NCI-H187 (cell line): ENCODE measurements around the gene NRG4.
"Not testable (repeated sequence)": the region's sequence is repeated elsewhere in the genome, so short reads cannot be mapped to it uniquely, and the experiment has no call there.

Experiments used
- DNase-seq, 2 experiments: peaks; one replicate each; lab custom pipeline; 2025; lab: John Stamatoyannopoulos, UW

Gene NRG4

DNA sequence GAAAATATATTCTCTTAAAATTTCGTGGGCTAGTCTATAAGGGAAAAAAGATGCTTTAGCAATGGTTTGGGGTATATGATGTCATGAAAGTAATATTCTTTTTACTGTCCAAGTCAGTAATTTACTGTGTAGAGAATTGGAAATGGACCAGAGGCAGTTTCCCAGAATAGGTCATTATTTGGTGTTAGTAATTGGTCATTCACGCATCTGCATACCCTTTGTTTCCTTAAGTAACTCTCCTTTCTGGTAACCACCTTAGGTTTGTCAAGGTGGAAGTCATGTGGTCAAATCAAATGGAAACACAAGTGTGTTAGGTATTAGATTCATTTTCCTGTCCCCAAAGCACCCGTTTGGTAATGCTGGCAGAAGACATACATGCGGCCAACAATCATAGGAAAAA, 84.6 kb downstream of the NRG4 start:
- DNase-seq, result no peak

DNA sequence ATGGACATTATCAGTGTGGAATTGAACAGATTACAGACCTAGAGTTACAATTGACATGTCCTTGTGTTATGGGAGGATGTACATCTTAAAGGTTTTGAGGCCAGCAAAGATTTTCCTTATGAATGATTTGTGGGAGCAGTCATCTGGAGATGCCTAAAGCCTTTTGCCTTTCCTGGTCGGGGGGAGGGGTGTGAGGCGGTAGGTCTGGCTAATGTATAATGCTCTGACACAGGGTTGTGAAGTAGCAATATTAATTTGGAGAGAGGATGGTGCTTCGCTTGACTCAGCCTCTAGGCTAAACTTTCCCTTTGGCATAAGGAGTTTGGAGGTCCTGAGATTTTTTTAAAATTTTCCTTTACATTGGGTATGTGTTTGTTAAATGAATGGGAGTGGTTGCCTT, 85.3 kb downstream of the NRG4 start:
- no peak for DNase-seq

DNA sequence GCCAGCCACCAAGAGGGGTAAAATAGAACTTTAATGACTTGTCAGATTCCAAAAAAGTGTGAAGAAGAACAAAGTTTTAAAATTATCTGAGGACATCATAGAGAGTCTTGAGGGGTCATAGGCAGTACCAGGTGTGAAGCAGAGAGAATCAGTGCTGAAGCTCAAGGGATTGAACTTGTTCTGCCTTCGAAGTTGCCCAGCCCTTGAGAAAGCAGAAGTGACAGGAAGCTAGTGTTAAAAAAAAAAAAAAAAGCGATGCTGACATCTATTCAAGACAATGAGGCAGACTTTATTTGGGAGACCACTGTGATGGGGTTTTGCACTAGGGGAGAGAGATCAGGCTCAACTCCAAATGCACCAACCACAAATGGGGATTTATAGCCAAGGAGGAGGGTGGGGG, 86.8 kb downstream of the NRG4 start:
- DNase-seq, result no peak

- DNase-seq, result no peak
Measured at GRCh38 chr15:75924576-75924975, 87.6 kb downstream of the NRG4 start.

GRCh38 chr15:75923756-75924155, 88.5 kb downstream of the NRG4 start:
- DNase-seq, result no peak

DNA sequence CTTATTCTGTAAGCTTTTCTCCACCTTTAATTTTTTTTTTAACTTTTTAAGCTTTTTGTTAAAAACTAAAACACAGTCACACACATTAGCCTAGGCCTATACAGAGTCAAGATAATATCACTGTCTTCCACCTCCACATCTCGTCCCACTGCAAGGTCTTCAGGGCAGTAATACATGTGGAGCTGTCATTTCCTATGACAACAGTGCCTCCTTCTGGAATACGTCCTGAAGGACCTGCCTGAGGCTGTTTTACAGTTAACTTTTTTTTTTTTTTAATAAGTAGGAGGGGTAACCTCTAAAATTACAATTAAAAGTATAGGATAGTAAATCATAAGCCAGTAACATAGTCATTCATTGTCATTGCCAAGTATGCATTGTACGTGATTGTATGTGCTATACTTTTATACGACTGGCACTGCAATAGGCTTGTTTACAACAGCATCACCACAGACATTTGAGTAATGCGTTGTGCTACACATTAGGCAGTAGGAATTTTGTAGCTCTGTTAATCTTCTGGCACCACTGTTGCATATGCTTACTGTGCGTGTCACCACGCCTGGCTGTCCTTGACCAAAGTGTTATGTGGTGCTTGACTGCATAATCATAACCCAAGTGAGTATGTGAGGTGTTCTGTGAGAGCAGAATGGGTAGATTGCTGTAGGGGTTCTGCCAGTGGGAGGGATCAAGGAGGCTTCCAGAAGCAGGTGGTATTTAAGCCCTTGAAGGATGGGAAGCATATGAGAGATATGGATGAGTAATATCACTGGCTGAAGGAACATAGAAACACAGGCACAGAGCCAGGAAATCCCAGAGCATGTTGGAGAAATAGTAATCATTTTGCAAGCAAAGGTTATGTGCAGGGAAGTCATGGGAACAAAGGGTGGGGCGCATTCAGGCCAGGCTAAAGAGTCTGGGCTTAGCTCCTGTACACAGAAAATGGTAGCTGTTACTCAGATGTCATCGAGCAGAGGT, 90.2 kb downstream of the NRG4 start:
- DNase-seq, result no peak

- no peak for DNase-seq
Measured at GRCh38 chr15:75920079-75920478, 92.1 kb downstream of the NRG4 start.

DNA sequence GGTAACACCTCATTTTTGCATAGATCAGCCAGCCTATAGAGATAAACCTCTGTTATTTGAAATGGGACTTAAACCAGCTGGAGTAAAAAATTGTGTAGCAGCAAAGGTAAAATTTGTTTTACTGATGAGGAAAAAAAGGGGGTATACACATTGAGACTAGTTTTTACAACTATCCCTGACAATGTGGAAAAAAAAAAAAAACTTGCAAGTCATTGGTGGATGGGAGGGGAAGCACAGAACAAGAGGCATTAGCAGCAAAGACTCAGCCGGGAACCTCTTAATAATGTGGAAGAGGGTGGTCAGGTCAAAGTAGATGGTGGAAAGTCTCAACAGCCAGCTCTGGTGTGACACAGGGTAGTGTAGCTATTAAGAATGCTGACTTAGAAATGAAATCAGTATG, 94.1 kb downstream of the NRG4 start:
- no peak for DNase-seq

GRCh38 chr15:75916978-75917377, 95.2 kb downstream of the NRG4 start:
- no peak for DNase-seq

DNA sequence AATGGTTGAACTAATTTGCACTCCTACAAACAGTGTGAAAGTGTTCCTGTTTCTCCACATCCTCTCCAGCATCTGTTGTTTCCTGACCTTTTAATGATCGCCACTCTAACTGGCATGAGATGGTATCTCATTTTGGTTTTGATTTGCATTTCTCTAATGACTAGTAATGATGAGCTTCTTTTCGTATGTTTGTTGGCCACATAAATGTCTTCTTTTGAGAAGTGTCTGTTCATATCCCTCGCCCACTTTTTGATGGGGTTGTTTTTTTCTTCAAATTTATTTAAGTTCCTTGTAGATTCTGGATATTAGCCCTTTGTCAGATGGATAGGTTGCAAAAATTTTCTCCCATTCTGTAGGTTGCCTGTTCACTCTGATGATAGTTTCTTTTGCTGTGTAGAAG, 101.9 kb downstream of the NRG4 start:
- DNase-seq, result not testable (repeated sequence)

GRCh38 chr15:75905231-75905630, 107.0 kb downstream of the NRG4 start:
- DNase-seq, result no peak

DNA sequence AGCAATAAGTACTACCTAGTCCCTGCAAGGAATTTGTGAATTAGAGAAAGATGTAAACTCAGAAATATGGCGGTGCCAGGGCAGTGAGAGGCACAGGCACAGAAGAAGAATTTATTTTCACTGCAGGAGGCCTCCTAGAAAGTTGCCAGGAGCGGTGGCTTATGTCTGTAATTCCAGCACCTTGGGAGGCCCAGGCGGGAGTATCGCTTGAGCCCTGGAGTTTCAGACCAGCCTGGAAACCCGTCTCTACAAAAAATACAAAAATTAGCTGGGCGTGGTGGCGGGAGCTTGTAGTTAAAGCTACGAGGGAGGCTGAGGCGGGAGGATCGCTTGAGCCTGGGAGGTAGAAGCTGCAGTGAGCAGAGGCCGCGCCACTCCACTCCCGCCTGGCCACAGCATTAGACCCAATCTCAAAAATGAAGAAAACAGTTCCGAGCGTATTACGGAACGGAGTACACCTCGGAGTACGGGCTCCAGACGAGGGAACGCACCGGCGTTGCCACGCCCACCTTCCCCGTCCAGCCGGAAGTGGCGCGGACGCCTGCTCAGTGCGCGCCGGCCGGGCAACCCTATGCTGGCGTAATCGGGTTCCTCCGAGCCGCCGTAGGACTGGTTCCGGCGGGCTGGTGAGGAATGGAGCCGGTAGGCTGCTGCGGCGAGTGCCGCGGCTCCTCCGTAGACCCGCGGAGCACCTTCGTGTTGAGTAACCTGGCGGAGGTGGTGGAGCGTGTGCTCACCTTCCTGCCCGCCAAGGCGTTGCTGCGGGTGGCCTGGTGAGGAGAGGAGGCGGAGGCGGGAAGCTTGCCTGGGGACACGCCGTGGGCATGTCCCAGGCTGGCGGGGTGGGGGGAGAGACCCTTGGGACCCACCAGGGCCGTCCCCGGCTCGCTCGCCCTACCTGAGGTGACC, 108.6 kb downstream of the NRG4 start, which contains the start of gene FBXO22:
FBXO22 (plus strand) TSS at position 548 of the 909 bp plus-strand sequence; CDS start at position 634, 86 bp downstream.
- DNase-seq, result peak; percentile 41 to 63

- DNase-seq, result no peak
Measured at GRCh38 chr15:75902129-75902557, 110.1 kb downstream of the NRG4 start.

GRCh38 chr15:75900577-75900976, 111.6 kb downstream of the NRG4 start:
- DNase-seq, result no peak

- DNase-seq, result no peak
Measured at GRCh38 chr15:75895731-75896130, 116.5 kb downstream of the NRG4 start.

DNA sequence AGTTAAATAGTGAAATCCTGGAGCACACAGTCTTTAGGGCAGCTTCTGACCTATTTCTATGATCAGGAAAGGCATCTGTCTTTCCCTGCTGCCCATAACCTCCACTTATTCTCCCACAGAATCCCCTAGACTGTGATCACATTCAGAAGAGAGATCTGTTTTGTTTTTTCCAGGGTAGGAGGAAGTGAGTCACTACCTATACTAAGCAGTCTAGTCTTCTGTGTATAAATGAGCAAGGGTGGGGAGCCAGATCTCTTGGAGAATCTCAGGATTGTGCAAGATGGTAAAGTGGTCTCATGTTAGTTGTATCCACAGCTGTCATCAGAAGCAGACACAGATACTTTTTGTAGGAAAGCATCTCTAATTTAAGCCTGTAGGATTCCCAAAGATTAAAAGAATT, 120.3 kb downstream of the NRG4 start:
- DNase-seq, result no peak
